Right forelimb (tissue), 1 donor: Measurements from ENCODE around the gene PDLIM5.
"Not testable (repeated sequence)": the region's sequence is repeated elsewhere in the genome, so short reads cannot be mapped to it uniquely, and the experiment has no call there.

Experiments
- DNase-seq: peaks from one replicate; pipeline ENCODE4 v3.0.0-alpha.2; 2018

The PDLIM5 gene

GRCh38 chr4:94500685-94501084, 48.9 kb downstream of the PDLIM5 start:
- DNase-seq = no peak

- no peak for DNase-seq
Observed at GRCh38 chr4:94504545-94504944, 52.8 kb downstream of the PDLIM5 start.

- no peak for DNase-seq
Observed at GRCh38 chr4:94506822-94507221, 55.1 kb downstream of the PDLIM5 start.

GRCh38 chr4:94507281-94507680, 55.5 kb downstream of the PDLIM5 start:
- DNase-seq = no peak

- no peak for DNase-seq
Observed at GRCh38 chr4:94507708-94508107, 56.0 kb downstream of the PDLIM5 start.

- DNase-seq = no peak
Observed at GRCh38 chr4:94508296-94508695, 56.6 kb downstream of the PDLIM5 start.

GRCh38 chr4:94508806-94509205, 57.1 kb downstream of the PDLIM5 start:
- DNase-seq = no peak

GRCh38 chr4:94511591-94511990, 59.8 kb downstream of the PDLIM5 start:
- no peak for DNase-seq

- DNase-seq = not testable (repeated sequence)
Observed at GRCh38 chr4:94513532-94513931, 61.8 kb downstream of the PDLIM5 start.

- no peak for DNase-seq
Observed at GRCh38 chr4:94515365-94515764, 63.6 kb downstream of the PDLIM5 start.

- DNase-seq = no peak
Observed at GRCh38 chr4:94516067-94516466, 64.3 kb downstream of the PDLIM5 start.

- DNase-seq = no peak
Observed at GRCh38 chr4:94516999-94517398, 65.3 kb downstream of the PDLIM5 start.

GRCh38 chr4:94517492-94517891, 65.8 kb downstream of the PDLIM5 start:
- DNase-seq = no peak

GRCh38 chr4:94519019-94519418, 67.3 kb downstream of the PDLIM5 start:
- DNase-seq = no peak

GRCh38 chr4:94519925-94520789, 68.4 kb downstream of the PDLIM5 start:
- DNase-seq = no peak

GRCh38 chr4:94523033-94523580, 71.4 kb downstream of the PDLIM5 start:
- DNase-seq = no peak

- DNase-seq = no peak
Observed at GRCh38 chr4:94523617-94524016, 71.9 kb downstream of the PDLIM5 start.

GRCh38 chr4:94525993-94526728, 74.4 kb downstream of the PDLIM5 start:
- no peak for DNase-seq

- no peak for DNase-seq
Observed at GRCh38 chr4:94527556-94528233, 76.0 kb downstream of the PDLIM5 start.

- no peak for DNase-seq
Observed at GRCh38 chr4:94528792-94529451, 77.2 kb downstream of the PDLIM5 start.

GRCh38 chr4:94530073-94530472, 78.3 kb downstream of the PDLIM5 start:
- DNase-seq = no peak

GRCh38 chr4:94531991-94532789, 80.4 kb downstream of the PDLIM5 start:
- DNase-seq = no peak
